ENCODE data around the gene RIPOR3. TPM values are rescaled to one million over a fixed set of nuclear protein-coding genes. Genes with fewer than 3 reads are reported as not detected.
"Not testable (repeated sequence)": the region's sequence is repeated elsewhere in the genome, so short reads cannot be mapped to it uniquely, and the experiment has no call there.

Gene RIPOR3
- total and polyA plus RNA-seq, 11 donors = 2.4 to 20.7 (median 4.9) TPM

- Histone ChIP-seq H3K4me1 (peaks cover 0 to 8% (median 6%) of the 10 kb centered on the region in 12 donors), H3K9me3 (peaks cover 0 to 16% (median 9%) of the 10 kb centered on the region in 12 donors), H3K27ac (no peak overlapping the region), H3K36me3 (no peaks in the 10 kb centered on the region), H3K4me3 (no peak overlapping the region), H3K27me3 (no peaks in the 10 kb centered on the region)
- no peak for TF ChIP-seq POLR2A (IDR thresholded peaks at IDR 0.05)
- no peak for TF ChIP-seq CTCF (IDR thresholded peaks at IDR 0.05)
- ATAC-seq (no peak), DNase-seq (no peak)
- intact Hi-C loops (cut with DNase I) = loop anchor here in 4 of 10 donors (10.0 kb wide), 3 partner anchors 94 to 304 kb away; no protein-coding TSS in a partner anchor
- WGBS, 4 donors = 62 to 86% (median 84%) methylated on average over 4 of the region's 4 CpGs
Observed at GRCh38 chr20:50621068-50621665, 70.2 kb downstream of the RIPOR3 start.

GRCh38 chr20:50620459-50620858, 70.9 kb downstream of the RIPOR3 start:
- not testable (repeated sequence) for H3K4me1 ChIP-seq, H3K27ac ChIP-seq, H3K36me3 ChIP-seq, H3K27me3 ChIP-seq, DNase-seq, H3K4me3 ChIP-seq, ATAC-seq
- WGBS, 4 donors = 92 to 96% (median 94%) methylated on average over 9 of the region's 9 CpGs
- peaks cover 0 to 16% (median 9%) of the 10 kb centered on the region in 12 donors for H3K9me3 ChIP-seq
- intact Hi-C loops (cut with DNase I) = loop anchor here in 4 of 10 donors (10.0 kb wide), 3 partner anchors 94 to 304 kb away; no protein-coding TSS in a partner anchor

GRCh38 chr20:50618537-50618936, 72.8 kb downstream of the RIPOR3 start:
- H3K27ac ChIP-seq = no peak overlapping the region
- no peak for DNase-seq
- no peaks in the 10 kb centered on the region for H3K4me1 ChIP-seq
- WGBS, 4 donors = 98 to 100% (median 99%) methylated on average over 1 of the region's 1 CpG
- H3K27me3 ChIP-seq = no peaks in the 10 kb centered on the region
- no peak for ATAC-seq
- H3K36me3 ChIP-seq = peaks cover 0 to 3% (median 0%) of the 10 kb centered on the region in 9 donors
- H3K4me3 ChIP-seq = no peak overlapping the region
- peaks cover 0 to 16% (median 9%) of the 10 kb centered on the region in 12 donors for H3K9me3 ChIP-seq
- no peak for TF ChIP-seq CTCF (IDR thresholded peaks at IDR 0.05)
- no peak for TF ChIP-seq POLR2A (IDR thresholded peaks at IDR 0.05)
- intact Hi-C loops (cut with DNase I) = no loop called here

GRCh38 chr20:50617022-50617421, 74.3 kb downstream of the RIPOR3 start:
- ATAC-seq (no peak), DNase-seq (no peak)
- H3K9me3 ChIP-seq = peaks cover 0 to 16% (median 9%) of the 10 kb centered on the region in 12 donors
- TF ChIP-seq CTCF (IDR thresholded peaks at IDR 0.05) = no peak
- no peak for TF ChIP-seq POLR2A (IDR thresholded peaks at IDR 0.05)
- H3K4me3 ChIP-seq = no peak overlapping the region
- no peaks in the 10 kb centered on the region for H3K4me1 ChIP-seq
- H3K27me3 ChIP-seq = no peaks in the 10 kb centered on the region
- WGBS, 4 donors = 79 to 92% (median 90%) methylated on average over 5 of the region's 5 CpGs
- H3K36me3 ChIP-seq = peaks cover 0 to 3% (median 0%) of the 10 kb centered on the region in 9 donors
- intact Hi-C loops (cut with DNase I) = no loop called here
- no peak overlapping the region for H3K27ac ChIP-seq
